Colonic mucosa (tissue), 4 donors: ENCODE measurements around the gene SMIM44. TPM values are rescaled to one million over a fixed set of nuclear protein-coding genes. Genes with fewer than 3 reads are reported as not detected.

Experiments used
- DNase-seq: peaks from one replicate; pipeline ENCODE4 v3.0.0-alpha.2; 2020
- H3K27ac ChIP-seq: fragments of 200-600 bp; one replicate; pipeline ENCODE4 v1.8.0; 2021
- H3K27me3 ChIP-seq: fragments of 200-600 bp; one replicate; pipeline ENCODE4 v1.8.0; 2021
- H3K36me3 ChIP-seq: fragments of 200-600 bp; one replicate; pipeline ENCODE4 v1.8.0; 2021
- H3K4me1 ChIP-seq: fragments of 200-600 bp; one replicate; pipeline ENCODE4 v1.8.0; 2021; ENCODE audit warnings: mild to moderate bottlenecking
- H3K4me3 ChIP-seq: fragments of 200-600 bp; one replicate; pipeline ENCODE4 v1.8.0; 2021
- H3K9ac ChIP-seq, 2 donors: one replicate each; pipeline ENCODE4 v1.7.0; 2013; ENCODE audit warnings: control low read depth in 2 of 2, low read depth in 2 of 2, low read length in 2 of 2
- H3K9me3 ChIP-seq: fragments of 200-600 bp; one replicate; pipeline ENCODE4 v1.8.0; 2021
- intact Hi-C: fragments of 100-400 bp; cut with DNase I; formaldehyde crosslinking; loops from one replicate; pipeline ENCODE4 v1.14.1; 2022
- total RNA-seq, 2 donors: library from RNA; stranded (reverse); fragmentation: NEBNext Ultra II Directional in 1 of 2; extraction: Animal tissue kit (Norgen Biotek cat#: 25700) in 1 of 2; gene quantifications; one replicate each; pipeline ENCODE4 v1.2.1, GENCODE V29; 2021
- TF ChIP-seq, protein P1 (sequence below): fragments of 200-600 bp; IDR thresholded peaks from one replicate; pipeline ENCODE4 v1.8.0; 2022; ENCODE audit warnings: antibody characterized with exemption, mild to moderate bottlenecking
- donor health status: healthy.
- donor health status: DM: no; HTN: no; CAD: no.
- donor health status: DM: no; HTN: no; CAD: no.

SMIM44 gene
- total RNA-seq, 2 donors from 2014 or later, result 4.3 to 6.2 TPM

GRCh38 chr19:3480383-3481091 lies 2.7 kb downstream of the SMIM44 start, which contains the start of gene SMIM24:
SMIM24 (minus strand) TSS chr19:3480525; CDS start chr19:3480463, 62 bp downstream.
- DNase-seq, result peak; percentile 84
- TF ChIP-seq, protein P1, sequence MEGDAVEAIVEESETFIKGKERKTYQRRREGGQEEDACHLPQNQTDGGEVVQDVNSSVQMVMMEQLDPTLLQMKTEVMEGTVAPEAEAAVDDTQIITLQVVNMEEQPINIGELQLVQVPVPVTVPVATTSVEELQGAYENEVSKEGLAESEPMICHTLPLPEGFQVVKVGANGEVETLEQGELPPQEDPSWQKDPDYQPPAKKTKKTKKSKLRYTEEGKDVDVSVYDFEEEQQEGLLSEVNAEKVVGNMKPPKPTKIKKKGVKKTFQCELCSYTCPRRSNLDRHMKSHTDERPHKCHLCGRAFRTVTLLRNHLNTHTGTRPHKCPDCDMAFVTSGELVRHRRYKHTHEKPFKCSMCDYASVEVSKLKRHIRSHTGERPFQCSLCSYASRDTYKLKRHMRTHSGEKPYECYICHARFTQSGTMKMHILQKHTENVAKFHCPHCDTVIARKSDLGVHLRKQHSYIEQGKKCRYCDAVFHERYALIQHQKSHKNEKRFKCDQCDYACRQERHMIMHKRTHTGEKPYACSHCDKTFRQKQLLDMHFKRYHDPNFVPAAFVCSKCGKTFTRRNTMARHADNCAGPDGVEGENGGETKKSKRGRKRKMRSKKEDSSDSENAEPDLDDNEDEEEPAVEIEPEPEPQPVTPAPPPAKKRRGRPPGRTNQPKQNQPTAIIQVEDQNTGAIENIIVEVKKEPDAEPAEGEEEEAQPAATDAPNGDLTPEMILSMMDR, result no peak
- H3K4me3 ChIP-seq, result peak within 1 kb of the TSS; percentile 23
- no peaks in the 10 kb centered on the region for H3K36me3 ChIP-seq
- peak within 1 kb of the TSS in 1 of 2 donors; percentile 31 for H3K9ac ChIP-seq
- H3K4me1 ChIP-seq, result peaks cover 3% of the 10 kb centered on the region
- no peaks in the 10 kb centered on the region for H3K27me3 ChIP-seq
- H3K27ac ChIP-seq, result no peak within 1 kb of the TSS
- H3K9me3 ChIP-seq, result no peaks in the 10 kb centered on the region
- intact Hi-C loops, result no loop called here

DNA sequence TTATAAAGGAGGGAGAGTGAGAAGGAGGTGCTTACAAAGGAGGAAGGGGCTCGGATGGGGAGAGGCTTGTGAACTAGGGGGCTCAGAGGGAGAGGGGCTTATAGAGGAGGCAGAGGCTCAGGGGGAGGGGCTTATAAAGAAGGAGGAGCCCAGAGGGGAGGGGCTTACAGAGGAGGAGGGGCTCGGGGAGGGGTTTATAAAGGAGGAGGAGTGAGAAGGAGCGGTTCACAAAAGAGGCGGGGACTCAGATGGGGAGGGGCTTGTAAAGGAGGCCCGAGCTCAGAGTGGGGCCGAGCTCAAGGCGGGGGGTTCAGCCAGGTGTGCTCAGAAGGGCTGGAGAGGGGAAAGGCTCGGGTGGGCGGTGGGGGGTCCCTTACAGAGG lies 3.4 kb downstream of the SMIM44 start:
- H3K4me1 ChIP-seq, result peaks cover 3% of the 10 kb centered on the region
- H3K27me3 ChIP-seq, result no peaks in the 10 kb centered on the region
- DNase-seq, result peak; percentile 55
- TF ChIP-seq, protein P1, result no peak
- no peak overlapping the region for H3K27ac ChIP-seq
- no peaks in the 10 kb centered on the region for H3K36me3 ChIP-seq
- H3K9ac ChIP-seq, result no peak overlapping the region
- intact Hi-C loops, result no loop called here
- H3K4me3 ChIP-seq, result peak overlapping the region; percentile 23
- H3K9me3 ChIP-seq, result no peaks in the 10 kb centered on the region

DNA sequence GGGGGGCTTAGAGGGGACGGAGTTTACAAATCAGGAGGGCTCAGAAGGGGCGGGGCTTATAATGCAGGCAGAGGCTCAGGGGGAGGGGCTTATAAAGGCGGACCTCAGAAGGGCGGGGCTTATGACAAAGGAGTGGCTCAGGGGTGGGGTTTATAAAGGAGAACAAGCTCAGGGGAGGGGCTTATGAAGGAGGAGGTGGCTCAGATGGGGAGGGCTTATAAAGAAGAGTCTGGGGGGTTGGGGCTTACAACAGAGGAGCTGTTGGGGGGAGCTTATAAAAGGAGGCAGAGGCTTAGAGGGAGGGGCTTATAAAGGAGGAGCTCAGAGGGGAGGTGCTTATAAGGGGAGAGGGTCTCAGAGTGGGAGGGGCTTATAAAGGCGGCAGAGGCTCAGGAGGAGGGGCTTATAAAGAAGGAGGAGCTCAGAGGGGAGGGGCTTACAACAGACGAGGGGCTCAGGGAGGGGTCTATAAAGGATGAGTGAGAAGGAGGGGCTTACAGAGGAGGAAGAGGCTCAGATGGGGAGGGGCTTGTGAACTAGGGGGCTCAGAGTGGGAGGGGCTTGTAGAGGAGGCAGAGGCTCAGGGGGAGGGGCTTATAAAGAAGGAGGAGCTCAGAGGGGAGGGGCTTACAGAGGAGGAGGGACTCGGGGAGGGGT lies 3.9 kb downstream of the SMIM44 start:
- no peak for DNase-seq
- Histone ChIP-seq H3K9ac (no peak overlapping the region), H3K4me1 (peaks cover 3% of the 10 kb centered on the region), H3K27me3 (no peaks in the 10 kb centered on the region), H3K36me3 (no peaks in the 10 kb centered on the region), H3K27ac (no peak overlapping the region), H3K9me3 (no peaks in the 10 kb centered on the region), H3K4me3 (no peak overlapping the region)
- TF ChIP-seq, protein P1, result no peak
- intact Hi-C loops, result no loop called here

DNA sequence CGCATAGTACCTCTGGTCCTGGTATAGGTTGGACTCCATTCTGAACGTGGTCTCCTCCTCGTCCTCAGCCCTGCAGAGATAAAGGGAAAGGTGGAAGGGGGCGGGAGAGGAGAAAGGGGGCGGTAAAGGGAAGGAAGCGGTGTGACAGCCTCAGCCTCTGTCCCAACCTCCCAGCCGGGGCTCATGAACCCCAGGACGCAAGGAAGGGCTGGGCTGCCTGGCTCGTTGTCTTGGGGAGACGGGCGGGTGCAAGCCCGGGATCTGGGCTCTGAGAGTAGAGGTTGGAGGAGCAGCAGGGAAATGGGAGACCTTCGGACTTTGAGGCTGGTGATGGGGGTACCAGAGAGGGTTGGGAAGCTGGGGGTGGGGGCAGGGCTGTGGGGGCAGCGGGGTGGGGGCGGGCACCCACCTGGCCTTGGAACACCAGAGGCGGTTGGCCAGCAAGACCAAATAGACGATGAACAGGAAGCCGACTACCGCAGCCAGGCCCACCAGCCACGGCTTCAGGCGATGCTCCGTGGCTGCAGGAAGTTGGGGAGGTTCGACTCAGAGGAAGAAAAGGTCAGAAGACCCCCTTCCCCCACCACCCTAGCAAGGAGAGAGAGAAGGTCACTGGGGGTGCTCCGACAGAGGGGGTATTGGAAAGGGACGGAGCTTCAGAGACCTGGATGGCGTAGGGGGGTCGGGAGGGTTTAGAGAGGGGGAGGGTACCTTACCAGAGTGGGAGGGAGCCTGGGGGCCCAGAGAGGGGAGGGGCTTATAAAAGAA lies 4.6 kb downstream of the SMIM44 start:
- intact Hi-C loops, result no loop called here
- Histone ChIP-seq H3K36me3 (no peaks in the 10 kb centered on the region), H3K9ac (no peak overlapping the region), H3K4me3 (no peak overlapping the region), H3K4me1 (peaks cover 3% of the 10 kb centered on the region), H3K27me3 (no peaks in the 10 kb centered on the region), H3K27ac (no peak overlapping the region), H3K9me3 (no peaks in the 10 kb centered on the region)
- TF ChIP-seq, protein P1, result no peak
- DNase-seq, result no peak

GRCh38 chr19:3477951-3478350 lies 5.3 kb downstream of the SMIM44 start:
- Histone ChIP-seq H3K9me3 (no peaks in the 10 kb centered on the region), H3K27ac (no peak overlapping the region), H3K36me3 (no peaks in the 10 kb centered on the region), H3K4me3 (no peak overlapping the region), H3K4me1 (peaks cover 3% of the 10 kb centered on the region), H3K9ac (no peak overlapping the region), H3K27me3 (no peaks in the 10 kb centered on the region)
- no peak for DNase-seq
- TF ChIP-seq, protein P1, result no peak
- intact Hi-C loops, result no loop called here
